NCI-H1092 (cell line): ENCODE results near the gene EIF1.
"Not testable (repeated sequence)": the region's sequence is repeated elsewhere in the genome, so short reads cannot be mapped to it uniquely, and the experiment has no call there.

Experiments used
- DNase-seq: peaks from one replicate; lab custom pipeline; 2025; lab: John Stamatoyannopoulos, UW

EIF1 gene

GRCh38 chr17:41678907-41679739 lies 9.6 kb upstream of the EIF1 start:
- DNase-seq: no peak

GRCh38 chr17:41679740-41680425 lies 8.8 kb upstream of the EIF1 start:
- no peak for DNase-seq

GRCh38 chr17:41680426-41681040 lies 8.2 kb upstream of the EIF1 start:
- DNase-seq: peak; percentile 50

GRCh38 chr17:41681776-41682175 lies 6.9 kb upstream of the EIF1 start:
- DNase-seq: no peak

GRCh38 chr17:41682631-41683030 lies 6.1 kb upstream of the EIF1 start:
- no peak for DNase-seq

GRCh38 chr17:41683441-41684007 lies 5.2 kb upstream of the EIF1 start:
- no peak for DNase-seq

GRCh38 chr17:41684035-41684434 lies 4.7 kb upstream of the EIF1 start:
- DNase-seq: no peak

- not testable (repeated sequence) for DNase-seq
Measured at GRCh38 chr17:41685753-41686152, 2.9 kb upstream of the EIF1 start.

- no peak for DNase-seq
Measured at GRCh38 chr17:41686281-41686680, 2.4 kb upstream of the EIF1 start.

GRCh38 chr17:41687828-41688640 lies 651 bp upstream of the EIF1 start:
- peak; percentile 72 for DNase-seq

- no peak for DNase-seq
Measured at GRCh38 chr17:41689497-41690299, 1.0 kb downstream of the EIF1 start.

GRCh38 chr17:41690497-41690896 lies 1.8 kb downstream of the EIF1 start:
- DNase-seq: no peak

- no peak for DNase-seq
Measured at GRCh38 chr17:41691031-41691777, 2.5 kb downstream of the EIF1 start.

- no peak for DNase-seq
Measured at GRCh38 chr17:41692722-41693521, 4.2 kb downstream of the EIF1 start.

- no peak for DNase-seq
Measured at GRCh38 chr17:41695134-41695661, 6.5 kb downstream of the EIF1 start.

- peak; percentile 68 for DNase-seq
Measured at GRCh38 chr17:41695954-41696757, 7.5 kb downstream of the EIF1 start.

- DNase-seq: no peak
Measured at GRCh38 chr17:41697122-41697962, 8.7 kb downstream of the EIF1 start.
